ENCODE results near the gene ARFGAP1.

The ARFGAP1 gene

GRCh38 chr20:63336232-63336752 lies 63.7 kb downstream of the ARFGAP1 start:
- DNase-seq = no peak

GRCh38 chr20:63337786-63338420 lies 65.3 kb downstream of the ARFGAP1 start:
- DNase-seq = no peak

Data from MV-4-11 (cell line).